ENCODE measurements around the gene TAF9. TPM values are rescaled to one million over a fixed set of nuclear protein-coding genes. Genes with fewer than 3 reads are reported as not detected.
A peak's percentile ranks its signal among the peaks of the same experiment; 100 is the strongest.

TAF9 gene
- total RNA-seq, 1 donor from 2014 or later, result 35.8 TPM

- Histone ChIP-seq H3K4me1 (peaks cover 7% of the 10 kb centered on the region), H3K27ac (peak overlapping the region; percentile 54), H3K9me3 (no peaks in the 10 kb centered on the region), H3K4me3 (peak overlapping the region; percentile 60 to 72), H3K36me3 (no peaks in the 10 kb centered on the region), H3K27me3 (no peaks in the 10 kb centered on the region)
- no peak for DNase-seq (ENCODE audit: extremely low spot score in 2 of 2)
- intact Hi-C loops (cut with DNase I), result no loop called here
- no peak for TF ChIP-seq POLR2AphosphoS5 (IDR thresholded peaks at IDR 0.05; ENCODE audit: insufficient read depth in 1 of 2, low read depth in 1 of 2)
- TF ChIP-seq CTCF (IDR thresholded peaks at IDR 0.05), result no peak
- no peak for TF ChIP-seq POLR2A (IDR thresholded peaks at IDR 0.05)
Observed at GRCh38 chr5:69331528-69332445, 37.5 kb downstream of the TAF9 start.

DNA sequence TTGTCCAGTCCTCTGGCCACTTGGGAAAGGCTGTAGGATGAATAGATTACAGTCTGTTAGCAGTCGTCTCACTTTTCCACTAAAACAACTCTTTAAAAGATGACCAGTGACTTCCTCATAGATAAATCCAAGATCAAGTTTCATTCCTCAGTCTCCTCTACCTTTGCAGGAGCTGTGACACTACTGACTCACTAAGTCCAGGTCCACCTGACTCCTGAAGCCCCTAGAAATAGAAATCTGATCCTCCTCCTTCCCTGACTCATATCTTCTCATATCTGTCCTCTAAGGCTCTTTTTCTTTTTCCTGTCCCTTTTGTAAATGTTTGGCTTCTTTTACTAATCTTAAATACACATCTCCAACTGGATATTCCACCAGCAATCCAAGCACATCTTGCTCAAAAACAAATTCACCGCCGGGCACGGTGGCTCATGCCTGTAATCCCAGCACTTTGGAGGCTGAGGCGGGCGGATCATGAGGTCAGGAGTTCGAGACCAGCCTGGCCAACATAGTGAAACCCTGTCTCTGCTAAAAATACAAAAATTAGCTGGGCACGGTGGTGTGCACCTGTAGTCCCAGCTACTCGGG lies 39.3 kb downstream of the TAF9 start:
- no peaks in the 10 kb centered on the region for H3K27me3 ChIP-seq
- intact Hi-C loops (cut with DNase I), result no loop called here
- TF ChIP-seq POLR2A (IDR thresholded peaks at IDR 0.05) (no peak), POLR2AphosphoS5 (IDR thresholded peaks at IDR 0.05; ENCODE audit: insufficient read depth in 1 of 2, low read depth in 1 of 2) (no peak), CTCF (IDR thresholded peaks at IDR 0.05) (no peak)
- H3K4me3 ChIP-seq, result no peak overlapping the region
- H3K27ac ChIP-seq, result no peak overlapping the region
- no peaks in the 10 kb centered on the region for H3K36me3 ChIP-seq
- DNase-seq (ENCODE audit: extremely low spot score in 2 of 2), result no peak
- no peaks in the 10 kb centered on the region for H3K9me3 ChIP-seq
- H3K4me1 ChIP-seq, result peaks cover 7% of the 10 kb centered on the region

GRCh38 chr5:69326365-69326764 lies 43.0 kb downstream of the TAF9 start:
- Histone ChIP-seq H3K27me3 (no peaks in the 10 kb centered on the region), H3K4me3 (no peak overlapping the region), H3K4me1 (no peaks in the 10 kb centered on the region), H3K9me3 (no peaks in the 10 kb centered on the region), H3K36me3 (no peaks in the 10 kb centered on the region), H3K27ac (no peak overlapping the region)
- no peak for DNase-seq (ENCODE audit: extremely low spot score in 2 of 2)
- TF ChIP-seq CTCF (IDR thresholded peaks at IDR 0.05) (no peak), POLR2A (IDR thresholded peaks at IDR 0.05) (no peak), POLR2AphosphoS5 (IDR thresholded peaks at IDR 0.05; ENCODE audit: insufficient read depth in 1 of 2, low read depth in 1 of 2) (no peak)
- intact Hi-C loops (cut with DNase I), result no loop called here

GRCh38 chr5:69317391-69317790 lies 51.9 kb downstream of the TAF9 start:
- TF ChIP-seq POLR2A (IDR thresholded peaks at IDR 0.05) (no peak), POLR2AphosphoS5 (IDR thresholded peaks at IDR 0.05; ENCODE audit: insufficient read depth in 1 of 2, low read depth in 1 of 2) (no peak), CTCF (IDR thresholded peaks at IDR 0.05) (no peak)
- Histone ChIP-seq H3K9me3 (no peaks in the 10 kb centered on the region), H3K27ac (no peak overlapping the region), H3K36me3 (peaks cover 0 to 15% of the 10 kb centered on the region in 2 donors), H3K4me3 (no peak overlapping the region), H3K27me3 (no peaks in the 10 kb centered on the region), H3K4me1 (no peaks in the 10 kb centered on the region)
- no peak for DNase-seq (ENCODE audit: extremely low spot score in 2 of 2)
- intact Hi-C loops (cut with DNase I), result no loop called here

DNA sequence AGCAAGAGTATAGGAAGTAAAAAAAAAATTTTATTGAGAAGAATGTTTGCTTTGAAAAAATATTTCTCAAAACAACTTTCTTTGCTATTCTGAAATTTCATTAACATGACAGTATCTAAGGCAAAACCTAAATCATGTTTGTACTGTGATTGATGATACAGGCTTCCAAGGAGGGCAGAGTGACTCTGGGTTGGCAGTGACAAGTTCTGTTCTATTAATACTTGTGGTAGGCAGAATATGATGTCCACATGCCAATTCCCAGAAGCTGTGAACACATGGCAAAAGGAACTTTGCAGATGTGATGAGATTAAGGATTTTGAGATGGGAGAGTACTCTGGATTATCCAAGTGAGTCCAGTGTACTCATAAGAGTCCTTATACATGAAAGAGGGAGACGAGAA lies 53.3 kb downstream of the TAF9 start:
- H3K36me3 ChIP-seq, result peaks cover 0 to 15% of the 10 kb centered on the region in 2 donors
- no peak overlapping the region for H3K27ac ChIP-seq
- no peak overlapping the region for H3K4me3 ChIP-seq
- H3K9me3 ChIP-seq, result no peaks in the 10 kb centered on the region
- intact Hi-C loops (cut with DNase I), result no loop called here
- H3K4me1 ChIP-seq, result no peaks in the 10 kb centered on the region
- H3K27me3 ChIP-seq, result no peaks in the 10 kb centered on the region
- DNase-seq (ENCODE audit: extremely low spot score in 2 of 2), result no peak
- TF ChIP-seq CTCF (IDR thresholded peaks at IDR 0.05), result no peak
- no peak for TF ChIP-seq POLR2A (IDR thresholded peaks at IDR 0.05)
- no peak for TF ChIP-seq POLR2AphosphoS5 (IDR thresholded peaks at IDR 0.05; ENCODE audit: insufficient read depth in 1 of 2, low read depth in 1 of 2)
